H1 (cell line): ENCODE results near the gene IL20RB. TPM values are rescaled to one million over a fixed set of nuclear protein-coding genes. Genes with fewer than 3 reads are reported as not detected.

Experiments used
- CTCF ChIA-PET: fragments of 300-600 bp; sonication (Branson Sonifier 250); formaldehyde crosslinking; loops from one replicate; lab custom pipeline; 2021; ENCODE audit not compliant: partially characterized antibody; lab: Charles Lee
- POLR2A ChIA-PET: fragments of 300-600 bp; sonication (Branson Sonifier 250); formaldehyde crosslinking; loops from one replicate; lab custom pipeline; 2021; ENCODE audit warnings: inconsistent platforms; ENCODE audit not compliant: partially characterized antibody; lab: Charles Lee
- DNase-seq, 2 experiments: peaks; one replicate each; pipeline versions ENCODE4 v3.0.0 to v3.0.0-alpha.2; 2010 to 2022; ENCODE audit warnings: low spot score in 2 of 2, low read depth in 1 of 2, mixed read lengths in 1 of 2
- FAIRE-seq: peaks from 2 replicates; lab custom pipeline; 2011; peaks lifted over from hg19 to GRCh38; lab: Jason Lieb, UNC
- H2AFZ ChIP-seq: 2 replicates; pipeline ENCODE4 v1.8.1; 2012; ENCODE audit warnings: low read length, inconsistent platforms
- H2AK5ac ChIP-seq: 2 replicates; pipeline ENCODE4 v1.6.1; 2013; ENCODE audit warnings: low read depth, low read length
- H2BK120ac ChIP-seq: replicated peaks from 2 replicates; pipeline ENCODE3; 2013; ENCODE audit warnings: low read depth, low read length, inconsistent platforms
- H2BK12ac ChIP-seq: 2 replicates; pipeline ENCODE4 v1.6.1; 2013; ENCODE audit warnings: low read depth, low read length
- H2BK15ac ChIP-seq: 2 replicates; pipeline ENCODE4 v1.6.1; 2013; ENCODE audit warnings: low read length
- H2BK20ac ChIP-seq: 2 replicates; pipeline ENCODE4 v1.6.1; 2013; ENCODE audit warnings: low read length
- H2BK5ac ChIP-seq: 2 replicates; pipeline ENCODE4 v1.6.1; 2013; ENCODE audit warnings: low read depth, low read length
- H3K14ac ChIP-seq: 2 replicates; pipeline ENCODE4 v1.6.1; 2013; ENCODE audit warnings: inconsistent platforms; ENCODE audit not compliant: insufficient read length
- H3K18ac ChIP-seq: 2 replicates; pipeline ENCODE4 v1.6.1; 2013; ENCODE audit warnings: low read length; ENCODE audit errors: extremely low read depth
- H3K23ac ChIP-seq: 2 replicates; pipeline ENCODE4 v1.6.1; 2013; ENCODE audit warnings: inconsistent platforms; ENCODE audit not compliant: insufficient read length
- H3K23me2 ChIP-seq: 2 replicates; pipeline ENCODE4 v1.6.1; 2013; ENCODE audit warnings: low read depth, low read length
- H3K27ac ChIP-seq: 2 replicates; pipeline ENCODE4 v1.6.1; 2011; ENCODE audit warnings: low read depth, low read length, inconsistent platforms
- H3K27me3 ChIP-seq, 4 experiments: replicated peaks in 1 of 4; 1 replicate in 1 of 4; 2 replicates in 3 of 4; pipeline versions ENCODE4 v1.6.1 to v1.8.1; 2011 to 2013; ENCODE audit warnings: low read length in 3 of 4, mild to moderate bottlenecking in 3 of 4, inconsistent platforms in 2 of 4, mixed read lengths in 2 of 4, moderate library complexity in 1 of 4; ENCODE audit not compliant: control insufficient read depth in 3 of 4, insufficient read depth in 3 of 4; ENCODE audit errors: extremely low read depth in 1 of 4
- H3K36me3 ChIP-seq, 4 experiments: 2 replicates each; pipeline versions ENCODE4 v1.6.1 to v1.8.1; 2011 to 2013; ENCODE audit warnings: mild to moderate bottlenecking in 4 of 4, low read length in 3 of 4, moderate library complexity in 2 of 4, control low read depth in 1 of 4, inconsistent platforms in 1 of 4; ENCODE audit not compliant: insufficient read depth in 4 of 4, control insufficient read depth in 2 of 4
- H3K4ac ChIP-seq: replicated peaks from 2 replicates; pipeline ENCODE3; 2013; ENCODE audit warnings: low read length, low read depth, mixed read lengths, inconsistent platforms; ENCODE audit not compliant: insufficient read length
- H3K4me1 ChIP-seq, 4 experiments: replicated peaks in 1 of 4; 1 replicate in 1 of 4; 2 replicates in 3 of 4; pipeline versions ENCODE4 v1.6.1 to v1.8.1; 2011 to 2013; ENCODE audit warnings: low read length in 3 of 4, inconsistent platforms in 2 of 4, mixed read lengths in 1 of 4; ENCODE audit not compliant: insufficient read depth in 4 of 4, control insufficient read depth in 3 of 4
- H3K4me2 ChIP-seq, 2 experiments: 2 replicates each; pipeline versions ENCODE4 v1.6.1 to v1.8.1; 2011 to 2013; ENCODE audit warnings: low read depth in 2 of 2, low read length in 2 of 2, control low read depth in 1 of 2, inconsistent platforms in 1 of 2, mild to moderate bottlenecking in 1 of 2; ENCODE audit not compliant: insufficient read depth in 1 of 2
- H3K4me3 ChIP-seq, 4 experiments: fragments of 200-600, 300-600 bp in 1 of 4; sonication (generic), shearing (Covaris generic), sonication (Bioruptor Twin) in 1 of 4; 2 replicates each; pipeline versions ENCODE4 v1.5.1 to v1.8.1; 2011 to 2016; ENCODE audit warnings: low read length in 4 of 4, low read depth in 3 of 4, control low read depth in 2 of 4, inconsistent platforms in 2 of 4, mild to moderate bottlenecking in 2 of 4, mixed read lengths in 1 of 4, moderate library complexity in 1 of 4; ENCODE audit not compliant: insufficient read depth in 2 of 4; ENCODE audit errors: extremely low read depth in 1 of 4
- H3K56ac ChIP-seq: replicated peaks from 2 replicates; pipeline ENCODE3; 2013; ENCODE audit warnings: low read depth, mild to moderate bottlenecking, mixed read lengths, low read length, inconsistent platforms; ENCODE audit not compliant: insufficient read length
- H3K79me1 ChIP-seq: 2 replicates; pipeline ENCODE4 v1.6.1; 2013; ENCODE audit warnings: low read depth, low read length, control low read depth
- H3K79me2 ChIP-seq, 2 experiments: 2 replicates each; pipeline versions ENCODE4 v1.6.1 to v1.8.1; 2012 to 2013; ENCODE audit warnings: low read length in 2 of 2, mild to moderate bottlenecking in 2 of 2, inconsistent platforms in 1 of 2; ENCODE audit not compliant: insufficient read depth in 2 of 2, control insufficient read depth in 1 of 2
- H3K9ac ChIP-seq, 4 experiments: replicated peaks in 1 of 4; 1 replicate in 1 of 4; 2 replicates in 3 of 4; pipeline versions ENCODE4 v1.6.1 to v1.8.1; 2011 to 2013; ENCODE audit warnings: low read depth in 3 of 4, low read length in 3 of 4, control low read depth in 2 of 4, mild to moderate bottlenecking in 2 of 4, moderate library complexity in 2 of 4, inconsistent platforms in 1 of 4; ENCODE audit errors: extremely low read depth in 1 of 4
- H3K9me3 ChIP-seq, 2 experiments: 2 replicates each; pipeline versions ENCODE4 v1.6.1 to v1.8.1; 2012 to 2013; ENCODE audit warnings: mild to moderate bottlenecking in 2 of 2, moderate library complexity in 2 of 2, control low read depth in 1 of 2, inconsistent platforms in 1 of 2, low read depth in 1 of 2, low read length in 1 of 2, mixed read lengths in 1 of 2; ENCODE audit not compliant: insufficient read depth in 2 of 2
- H4K20me1 ChIP-seq, 2 experiments: replicated peaks in 1 of 2; 2 replicates each; pipeline versions ENCODE3 to v1.8.1; 2011 to 2013; ENCODE audit warnings: inconsistent platforms in 2 of 2, low read length in 2 of 2, mild to moderate bottlenecking in 1 of 2; ENCODE audit not compliant: insufficient read depth in 2 of 2, control insufficient read depth in 1 of 2
- H4K5ac ChIP-seq: 2 replicates; pipeline ENCODE4 v1.6.1; 2013; ENCODE audit warnings: low read length, low read depth, mixed read lengths, inconsistent platforms; ENCODE audit not compliant: insufficient read length
- H4K8ac ChIP-seq: 2 replicates; pipeline ENCODE4 v1.8.0; 2013; ENCODE audit warnings: mild to moderate bottlenecking, moderate library complexity, low read length, inconsistent platforms; ENCODE audit not compliant: insufficient read depth; ENCODE audit errors: extremely low read depth
- H4K91ac ChIP-seq: replicated peaks from 2 replicates; pipeline ENCODE3; 2013; ENCODE audit warnings: low read length, mixed read lengths, inconsistent platforms; ENCODE audit not compliant: insufficient read length
- EGR1 ChIP-seq: IDR thresholded peaks from 2 replicates; pipeline ENCODE4 v1.6.1; 2011; ENCODE audit warnings: low read depth, low read length, borderline replicate concordance
- KDM4A ChIP-seq: IDR thresholded peaks from one replicate; pipeline ENCODE4 v1.7.1; 2012; ENCODE audit warnings: low read depth, mild to moderate bottlenecking, moderate library complexity, low read length, inconsistent platforms; ENCODE audit not compliant: severe bottlenecking
- RAD21 ChIP-seq, 2 experiments: IDR thresholded peaks in 1 of 2; conservative IDR thresholded peaks in 1 of 2; 2 replicates each; pipeline ENCODE4 v1.6.1; 2011; ENCODE audit warnings: low read depth in 2 of 2, low read length in 2 of 2, improper control_type of control experiment in 1 of 2, inconsistent platforms in 1 of 2, mild to moderate bottlenecking in 1 of 2, moderate library complexity in 1 of 2
- RBBP5 ChIP-seq: IDR thresholded peaks from 2 replicates; pipeline ENCODE4 v1.7.1; 2012; ENCODE audit warnings: low read depth, mild to moderate bottlenecking, inconsistent platforms, low read length, moderate library complexity, borderline replicate concordance
- RFX5 ChIP-seq: IDR thresholded peaks from 2 replicates; pipeline ENCODE4 v1.6.1; 2011; ENCODE audit warnings: low read depth, low read length, improper control_type of control experiment, borderline replicate concordance
- SIX5 ChIP-seq: IDR thresholded peaks from 2 replicates; pipeline ENCODE4 v1.6.1; 2011; ENCODE audit warnings: mild to moderate bottlenecking, low read depth, low read length
- YY1 ChIP-seq: IDR thresholded peaks from 2 replicates; pipeline ENCODE4 v1.6.1; 2011; ENCODE audit warnings: low read depth, mild to moderate bottlenecking, low read length
- WGBS, 2 experiments: shearing (Covaris generic) in 1 of 2; methylation state at CpG; one replicate each; pipeline versions ENCODE4 v1.1.6 to v1.1.7; 2013 to 2015; ENCODE audit warnings: low lambda C conversion rate in 2 of 2, mixed read lengths in 2 of 2, inconsistent platforms in 1 of 2, low coverage in 1 of 2, missing lambda C conversion rate in 1 of 2; ENCODE audit not compliant: insufficient replicate concordance in 2 of 2, insufficient coverage in 1 of 2, insufficient read length in 1 of 2; ENCODE audit errors: extremely low coverage in 1 of 2, missing lambda C conversion rate in 1 of 2; 5-methylcytosine and 5-hydroxymethylcytosine counted together
- polyA plus RNA-seq, 7 experiments: library from polyadenylated mRNA; depleted of rRNA in 3 of 7; stranded (reverse) in 5 of 7; unstranded in 2 of 7; fragments of >200 nt in 5 of 7; fragments of 200-250 nt in 2 of 7; gene quantifications; 1 replicate in 5 of 7; 2 replicates in 1 of 7; 4 replicates in 1 of 7; pipeline versions ENCODE4 v1.2.1 to v1.2.3, GENCODE V29; 2011 to 2013; ENCODE audit warnings: missing spikeins in 2 of 7, mixed read lengths in 2 of 7
- total RNA-seq: library from RNA; stranded (reverse); fragmentation: NEBNext Ultra II Directional; extraction: Animal tissue kit (Norgen Biotek cat#: 25700); gene quantifications from 2 replicates; pipeline ENCODE4 v1.2.1, GENCODE V29; 2021
- TF ChIP-seq, protein P1 (sequence below), 3 experiments: IDR thresholded peaks; 1 replicate in 2 of 3; 2 replicates in 1 of 3; pipeline versions ENCODE4 v1.5.1 to v1.6.1; 2011; ENCODE audit warnings: low read length in 3 of 3, mild to moderate bottlenecking in 3 of 3, inconsistent platforms in 2 of 3, low read depth in 1 of 3, moderate library complexity in 1 of 3; ENCODE audit not compliant: insufficient read depth in 1 of 3; ENCODE audit errors: control extremely low read depth in 1 of 3

The IL20RB gene
- total and polyA plus RNA-seq, 2 of the 8 experiments (the other 6 are each of a cell fraction or from before 2014, with no cell fraction given), result 1.6 to 1.8 TPM

DNA sequence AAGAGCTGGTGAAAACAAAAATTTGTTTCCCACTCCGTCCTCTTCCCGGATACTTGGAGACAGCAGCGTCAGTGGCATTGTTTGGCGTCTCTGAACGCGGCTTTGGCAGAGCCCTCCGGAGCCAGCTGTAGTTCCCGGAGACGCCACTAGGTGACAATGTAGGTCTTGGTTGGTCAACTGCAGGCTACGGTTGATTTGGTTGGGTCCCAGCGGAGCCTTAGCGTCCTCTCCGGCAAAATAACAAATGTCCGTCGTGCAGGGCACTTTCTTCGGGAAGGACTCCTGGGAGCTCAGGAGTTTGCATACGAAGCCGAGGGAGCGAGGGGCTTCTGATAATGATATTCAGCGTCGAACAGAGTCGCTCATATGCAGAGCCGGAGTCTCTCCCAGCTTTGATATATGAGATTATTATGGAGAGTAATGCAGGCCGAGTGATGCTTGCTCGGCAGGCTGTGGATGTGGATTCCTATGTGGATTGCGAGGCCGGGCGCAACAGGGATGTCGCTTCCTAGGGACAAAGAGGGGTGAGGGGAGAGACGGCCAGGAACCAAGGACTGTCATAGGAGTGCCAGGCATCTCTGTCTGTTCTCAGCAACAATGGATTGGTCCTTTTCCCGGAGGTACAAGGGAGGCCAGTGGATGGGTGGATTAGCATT, 74.8 kb downstream of the IL20RB start:
- Histone ChIP-seq H3K4me2 (peak overlapping the region; percentile 49 to 84), H2BK20ac (no peak overlapping the region), H3K4me3 (peak overlapping the region; percentile 24 to 55 (median 42); a peak in 7 of 8 replicates), H3K79me1 (no peaks in the 10 kb centered on the region), H4K91ac (no peak overlapping the region), H3K4ac (no peak overlapping the region), H3K9me3 (no peaks in the 10 kb centered on the region), H3K23ac (no peak overlapping the region), H2BK15ac (no peak overlapping the region), H2BK120ac (no peak overlapping the region), H3K36me3 (no peaks in the 10 kb centered on the region), H3K27me3 (peaks cover 0 to 22% (median 11%) of the 10 kb centered on the region in 4 experiments; a peak in 6 of 7 replicates), H3K23me2 (peaks cover 4% of the 10 kb centered on the region; the same call in 1 of the 2 replicates), H2AK5ac (no peak overlapping the region), H3K56ac (no peak overlapping the region), H2BK5ac (no peak overlapping the region), H3K79me2 (no peaks in the 10 kb centered on the region), H3K14ac (no peak overlapping the region), H2AFZ (peak overlapping the region; percentile 87), H3K27ac (no peak overlapping the region), H4K8ac (no peak overlapping the region), H4K20me1 (no peaks in the 10 kb centered on the region), H4K5ac (no peak overlapping the region), H2BK12ac (peak overlapping the region; percentile 56; the same call in 1 of the 2 replicates), H3K4me1 (peaks cover 0 to 13% (median 3%) of the 10 kb centered on the region in 4 experiments; a peak in 5 of 7 replicates), H3K9ac (peak overlapping the region in 2 of 4 experiments; percentile 10 to 15; a peak in 1 of 7 replicates), H3K18ac (no peak overlapping the region; the same call in 1 of the 2 replicates)
- TF ChIP-seq RAD21 (IDR thresholded peaks at IDR 0.05 in 1 of 2, conservative IDR thresholded peaks at IDR 0.05 in 1 of 2; ENCODE audit: low read depth in 2 of 2, low read length in 2 of 2), result peak; percentile 92 to 98
- no peak for TF ChIP-seq EGR1
- TF ChIP-seq RFX5, result peak; percentile 81; the same call in 1 of the 2 replicates
- TF ChIP-seq, protein P1, sequence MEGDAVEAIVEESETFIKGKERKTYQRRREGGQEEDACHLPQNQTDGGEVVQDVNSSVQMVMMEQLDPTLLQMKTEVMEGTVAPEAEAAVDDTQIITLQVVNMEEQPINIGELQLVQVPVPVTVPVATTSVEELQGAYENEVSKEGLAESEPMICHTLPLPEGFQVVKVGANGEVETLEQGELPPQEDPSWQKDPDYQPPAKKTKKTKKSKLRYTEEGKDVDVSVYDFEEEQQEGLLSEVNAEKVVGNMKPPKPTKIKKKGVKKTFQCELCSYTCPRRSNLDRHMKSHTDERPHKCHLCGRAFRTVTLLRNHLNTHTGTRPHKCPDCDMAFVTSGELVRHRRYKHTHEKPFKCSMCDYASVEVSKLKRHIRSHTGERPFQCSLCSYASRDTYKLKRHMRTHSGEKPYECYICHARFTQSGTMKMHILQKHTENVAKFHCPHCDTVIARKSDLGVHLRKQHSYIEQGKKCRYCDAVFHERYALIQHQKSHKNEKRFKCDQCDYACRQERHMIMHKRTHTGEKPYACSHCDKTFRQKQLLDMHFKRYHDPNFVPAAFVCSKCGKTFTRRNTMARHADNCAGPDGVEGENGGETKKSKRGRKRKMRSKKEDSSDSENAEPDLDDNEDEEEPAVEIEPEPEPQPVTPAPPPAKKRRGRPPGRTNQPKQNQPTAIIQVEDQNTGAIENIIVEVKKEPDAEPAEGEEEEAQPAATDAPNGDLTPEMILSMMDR (IDR thresholded peaks at IDR 0.05; ENCODE audit: control extremely low read depth in 1 of 3, insufficient read depth in 1 of 3, low read depth in 1 of 3, low read length in 3 of 3), result peak; percentile 90 to 94 (median 94)
- peak; percentile 59 for TF ChIP-seq YY1
- no peak for TF ChIP-seq SIX5
- TF ChIP-seq RBBP5, result peak; percentile 73; the same call in 1 of the 2 replicates
- TF ChIP-seq KDM4A, result peak; percentile 73
- POLR2A ChIA-PET, result interaction anchor here (0.6 to 1.0 kb wide), 2 partner anchors 113 to 280 kb away, joined by 3 read pairs; partner anchors contain the start of gene STAG1
- FAIRE-seq (peak; percentile 45), DNase-seq (peak; percentile 89 to 100)
- WGBS, 2 experiments, result 7% methylated on average over 31 of the region's 31 CpGs; no CpG with 5 or more reads in 1 of the 2 experiments
- CTCF ChIA-PET, result interaction anchor here (0.6 to 3.0 kb wide), 30 partner anchors 9 to 739 kb away, joined by 3 to 25 read pairs (median 5); no protein-coding TSS in a partner anchor
